Stimulated activated CD4-positive, alpha-beta T cell treated with anti-CD3 and anti-CD28 coated beads, Interleukin-1b, Interleukin-23, amount 100 ng/mL, for 4 hours (primary cell): ENCODE data around the gene TUBB2B.

Source experiments
- DNase-seq, 2 donors: peaks; one replicate each; pipeline ENCODE4 v3.0.0-alpha.2; 2020; ENCODE audit warnings: low read depth in 2 of 2

The TUBB2B gene

DNA sequence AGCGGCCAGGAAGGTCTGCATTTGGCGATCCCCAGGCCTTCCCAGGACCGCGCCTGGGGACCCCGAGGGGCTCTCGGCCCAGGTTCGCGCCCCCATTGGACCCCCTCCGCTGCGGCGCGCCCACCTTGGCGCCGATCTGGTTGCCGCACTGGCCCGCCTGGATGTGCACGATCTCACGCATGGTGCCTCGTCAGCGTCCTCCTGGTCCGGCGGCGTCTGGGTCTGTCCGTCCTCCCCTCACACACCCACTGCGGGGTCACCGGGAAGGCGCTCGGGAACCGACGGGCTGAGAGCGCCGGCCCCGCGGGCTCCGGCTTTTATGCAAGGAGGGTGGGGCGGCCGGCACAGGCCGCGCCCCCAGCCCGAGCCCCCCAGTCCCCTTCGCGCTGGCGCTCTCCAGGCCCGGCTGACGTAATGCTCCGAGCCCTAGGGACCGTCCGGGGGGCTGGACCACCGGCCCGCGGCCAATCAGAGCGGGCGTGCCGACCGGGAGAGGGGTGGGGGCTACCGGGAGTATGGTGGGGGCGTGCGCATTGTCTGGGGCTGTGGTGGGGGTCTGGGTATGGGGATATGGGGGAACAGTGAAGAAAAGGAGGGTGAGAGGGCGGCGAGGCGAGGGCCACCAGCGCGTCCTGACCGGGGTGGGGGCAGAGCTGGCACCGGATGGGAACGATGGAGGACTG is at the start of gene TUBB2B:
TUBB2B (minus strand) TSS at position 291 of the 683 bp plus-strand sequence; CDS start at position 181, 110 bp downstream.
- DNase-seq: no peak

- DNase-seq: no peak
Measured at GRCh38 chr6:3277251-3277650, 49.8 kb upstream of the TUBB2B start.

- no peak for DNase-seq
Measured at GRCh38 chr6:3276174-3277167, 49.0 kb upstream of the TUBB2B start.

- DNase-seq: no peak
Measured at GRCh38 chr6:3273707-3274521, 46.5 kb upstream of the TUBB2B start.

DNA sequence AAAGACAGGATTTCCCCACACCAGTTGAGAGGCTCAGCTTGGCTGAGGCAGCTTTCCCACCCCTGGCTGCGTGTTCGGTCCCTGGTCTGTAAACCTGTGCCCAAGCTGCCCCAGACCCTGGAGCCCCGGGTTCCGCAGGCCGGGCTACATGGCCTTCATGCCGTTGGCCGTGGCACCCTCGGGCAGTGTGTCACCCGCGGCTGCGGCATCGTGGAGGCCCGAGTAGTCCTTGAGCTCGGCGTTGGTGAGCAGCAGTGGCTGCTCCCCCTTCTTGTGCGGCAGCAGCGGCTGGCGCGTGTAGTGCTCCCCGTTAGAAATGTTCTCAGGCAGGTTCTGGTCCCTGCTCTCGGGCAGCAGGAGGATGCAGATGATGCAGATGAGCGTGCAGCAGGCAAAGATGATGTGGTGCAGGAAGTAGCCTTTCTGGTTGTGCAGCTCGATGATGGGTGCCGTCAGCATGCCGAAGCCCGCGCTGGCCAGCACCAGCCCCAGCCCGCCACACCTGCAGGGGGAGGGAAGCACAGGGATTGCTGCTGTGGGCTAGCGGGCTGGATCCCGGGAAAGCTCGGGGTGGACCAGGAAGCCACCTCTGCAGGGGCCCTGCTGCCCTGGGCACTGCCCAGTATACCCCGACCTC is 45.6 kb upstream of the TUBB2B start:
- no peak for DNase-seq

- no peak for DNase-seq
Measured at GRCh38 chr6:3271756-3272155, 44.3 kb upstream of the TUBB2B start.

GRCh38 chr6:3270258-3270657 is 42.8 kb upstream of the TUBB2B start:
- DNase-seq: no peak

DNA sequence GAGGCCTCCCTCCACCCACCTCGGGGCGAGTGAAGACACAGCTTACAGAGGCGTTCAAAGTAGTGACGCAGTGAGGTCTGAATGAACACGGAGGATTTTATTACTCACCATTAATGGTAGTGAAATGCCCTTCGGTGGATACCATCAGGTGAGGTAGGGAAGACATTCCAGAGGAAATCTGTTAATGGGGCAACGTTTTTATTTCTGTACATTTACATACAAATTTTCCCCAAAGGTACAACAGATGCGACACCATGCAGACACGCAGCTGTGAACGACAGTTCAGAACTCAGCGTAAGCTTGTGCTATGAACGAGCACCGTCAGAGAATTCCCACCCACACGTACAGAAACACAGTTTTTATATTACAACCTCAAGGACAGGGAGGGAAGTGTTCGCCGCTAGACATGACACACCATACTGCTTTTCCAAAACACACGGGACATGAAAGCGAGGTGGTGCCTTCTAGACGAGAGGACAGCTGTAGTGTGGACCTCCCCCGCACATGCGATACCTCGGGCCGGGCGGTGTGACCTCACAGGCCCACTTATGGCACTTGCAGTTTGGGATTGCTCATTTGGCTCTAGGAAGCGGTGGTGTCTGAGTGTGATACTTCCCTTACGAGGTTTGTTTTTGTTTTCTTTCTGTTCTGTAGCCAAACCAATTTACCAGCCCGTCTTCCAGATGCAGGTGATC is 42.0 kb upstream of the TUBB2B start:
- no peak for DNase-seq

DNA sequence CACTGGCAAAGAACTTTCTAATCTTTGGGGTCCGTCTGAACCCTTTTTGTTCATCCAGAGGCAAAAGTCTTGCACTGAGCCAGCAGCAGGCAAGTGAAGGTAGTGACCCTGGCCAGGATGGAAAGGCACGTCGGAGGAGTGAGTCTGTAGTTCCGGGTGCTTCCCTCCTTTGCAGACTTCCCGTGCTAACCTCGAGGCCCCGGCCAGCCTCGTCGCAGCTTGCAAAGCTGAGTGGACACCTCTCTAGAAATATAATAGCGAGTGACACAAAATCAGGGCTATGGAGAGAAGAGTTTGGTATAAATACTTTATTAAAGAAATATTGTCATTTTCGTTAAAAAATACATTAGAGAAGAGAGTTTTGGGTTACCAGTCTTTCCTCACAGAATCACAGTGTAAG is 41.2 kb upstream of the TUBB2B start:
- DNase-seq: no peak

DNA sequence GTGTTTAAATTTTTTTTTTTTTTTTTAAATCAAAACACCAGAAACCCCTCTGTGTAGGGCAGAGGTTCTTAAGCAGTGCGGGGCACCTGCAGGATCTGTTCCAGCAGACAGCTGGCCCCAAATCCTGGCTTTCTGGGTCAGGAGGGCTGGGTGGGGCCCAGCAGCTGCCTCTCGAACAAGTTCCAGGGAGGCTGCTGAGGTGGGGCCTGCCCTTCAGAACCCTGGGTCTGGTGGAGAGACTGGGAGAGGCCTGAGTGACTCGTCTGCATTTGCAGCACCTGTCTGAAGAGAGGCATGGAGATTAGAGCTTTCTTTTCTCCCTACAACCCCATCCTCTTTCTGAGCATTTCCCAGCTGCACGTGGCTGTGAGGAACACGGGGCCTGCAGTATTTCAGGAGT is 39.7 kb upstream of the TUBB2B start:
- DNase-seq: no peak

DNA sequence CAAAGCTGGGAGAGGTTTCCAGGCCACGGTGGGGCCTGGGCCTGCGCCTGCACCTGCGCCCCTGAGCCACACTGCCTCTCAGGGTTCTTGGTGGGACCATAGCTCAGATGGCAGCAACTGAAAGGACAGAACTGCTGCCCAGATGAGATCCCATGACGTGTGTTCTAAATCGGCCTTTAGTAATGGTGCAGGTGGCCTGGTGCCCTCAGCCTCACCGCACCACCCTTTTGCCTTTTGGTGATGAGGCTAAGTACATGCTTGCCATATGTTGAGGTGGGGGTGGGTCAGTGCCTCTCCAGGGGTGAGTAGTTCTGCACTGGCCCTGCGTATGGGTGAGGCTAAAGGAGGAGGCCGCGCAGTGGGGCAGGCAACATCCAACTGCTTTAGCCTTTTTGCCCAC is 38.7 kb upstream of the TUBB2B start:
- DNase-seq: no peak

DNA sequence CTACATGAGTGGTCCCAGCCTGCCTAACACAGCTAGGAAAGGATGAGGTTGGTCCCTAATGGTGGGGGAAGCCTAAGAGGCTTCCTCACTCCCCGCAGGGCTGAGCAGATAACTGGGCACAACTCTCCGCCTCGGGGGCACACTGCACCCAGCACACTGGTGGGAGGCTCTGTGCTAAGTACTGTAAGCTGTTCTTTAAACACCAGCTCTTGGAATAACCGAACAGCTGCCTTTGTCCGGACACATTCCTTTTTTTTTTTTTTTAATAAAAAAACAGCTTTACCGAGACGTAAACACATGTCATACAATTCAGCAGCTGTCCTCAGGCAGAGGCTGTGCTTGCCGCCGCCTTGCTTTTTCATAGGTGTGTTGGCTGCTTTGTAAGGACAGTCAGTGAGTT is 38.2 kb upstream of the TUBB2B start:
- DNase-seq: no peak

DNA sequence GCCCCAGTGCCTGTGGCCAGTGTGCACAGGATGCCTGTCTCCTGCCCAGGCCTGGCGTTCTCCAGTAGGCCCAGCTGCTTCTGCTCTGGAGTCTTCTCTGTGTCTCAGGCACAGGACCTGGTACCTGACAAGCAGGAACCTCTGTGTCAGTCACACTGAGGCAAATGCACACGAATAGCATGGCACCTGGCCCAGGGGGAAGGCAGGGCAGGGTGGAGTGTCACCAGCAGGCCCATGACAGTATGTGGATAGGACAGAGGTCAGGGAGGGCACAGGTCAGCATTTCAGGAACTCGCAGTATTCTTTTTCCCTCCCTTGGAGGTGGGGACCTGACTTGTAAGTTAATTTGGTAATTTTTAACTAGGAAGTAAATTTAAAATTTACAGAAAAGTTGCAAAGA is 36.9 kb upstream of the TUBB2B start:
- no peak for DNase-seq

DNA sequence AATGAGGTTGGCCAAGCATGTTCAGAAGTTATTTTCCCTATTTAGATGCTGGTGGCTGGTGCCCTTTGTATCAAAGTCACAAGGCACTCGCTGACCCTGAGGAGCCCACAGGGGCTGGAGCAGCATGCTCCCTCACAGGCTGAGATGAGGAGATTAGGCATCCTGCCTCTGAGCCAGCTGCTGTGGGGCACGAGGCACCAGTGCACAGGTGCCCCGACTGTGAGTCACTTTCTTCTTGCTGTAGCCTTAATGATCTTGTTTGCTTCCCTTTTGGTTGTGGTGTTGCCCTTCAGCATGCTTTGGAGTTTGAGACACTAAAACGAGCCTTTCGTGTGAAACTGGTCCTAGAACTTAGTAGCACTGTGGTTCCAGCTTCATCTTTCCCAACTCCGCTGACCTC is 35.6 kb upstream of the TUBB2B start:
- DNase-seq: no peak

GRCh38 chr6:3261921-3262320 is 34.5 kb upstream of the TUBB2B start:
- no peak for DNase-seq

DNA sequence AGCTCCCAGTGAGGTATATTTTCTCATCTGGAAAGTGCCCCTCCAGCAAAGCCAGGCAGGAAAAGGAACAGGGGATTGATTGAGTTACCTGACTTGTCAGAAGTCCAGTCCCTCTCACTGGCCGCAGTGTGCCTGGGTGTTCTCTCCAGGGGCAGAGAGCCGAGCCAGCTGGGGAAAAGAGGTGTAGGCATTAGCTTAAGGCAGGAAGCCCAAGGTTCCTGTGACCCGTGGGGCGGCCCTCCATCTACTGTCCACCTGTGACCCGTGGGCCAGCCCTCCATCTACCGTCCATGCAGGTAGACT is 34.0 kb upstream of the TUBB2B start:
- DNase-seq: no peak

DNA sequence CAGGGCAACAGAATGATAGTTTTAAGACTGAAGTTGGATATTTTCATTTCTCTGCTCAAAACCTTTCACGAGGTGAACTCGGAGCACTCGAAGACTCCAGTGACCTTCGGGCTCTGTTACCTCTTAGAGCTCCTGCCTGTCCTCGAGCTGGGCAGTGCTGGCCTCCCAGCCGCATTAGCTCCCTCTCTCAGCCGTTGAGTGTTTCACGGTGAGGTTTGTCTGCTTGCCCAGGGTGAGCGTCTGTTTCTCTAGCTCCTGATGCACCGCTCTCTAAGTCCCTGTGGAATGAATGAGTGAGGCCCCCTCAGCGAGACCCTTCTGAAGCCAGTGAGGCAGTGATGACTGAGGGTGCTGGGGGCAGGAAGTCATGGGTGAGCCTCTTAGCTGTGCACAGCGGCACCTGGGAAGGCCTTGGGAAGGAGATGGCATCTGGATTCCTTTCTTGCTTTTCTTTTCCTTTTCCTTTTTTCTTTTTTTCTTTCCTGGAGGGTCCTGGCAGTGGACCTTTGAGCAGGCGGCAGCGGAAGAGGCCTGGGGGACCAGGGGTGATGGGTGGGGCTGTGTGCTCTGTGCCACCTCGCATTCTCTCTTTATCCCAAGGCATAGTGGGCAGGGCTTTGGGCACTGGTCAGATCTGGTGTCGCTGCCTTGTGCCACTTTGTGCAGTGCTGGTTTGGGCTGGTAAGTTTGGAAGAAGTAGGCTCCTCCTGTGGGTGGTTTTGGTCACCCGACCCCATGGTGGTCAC is 33.5 kb upstream of the TUBB2B start:
- DNase-seq: no peak

DNA sequence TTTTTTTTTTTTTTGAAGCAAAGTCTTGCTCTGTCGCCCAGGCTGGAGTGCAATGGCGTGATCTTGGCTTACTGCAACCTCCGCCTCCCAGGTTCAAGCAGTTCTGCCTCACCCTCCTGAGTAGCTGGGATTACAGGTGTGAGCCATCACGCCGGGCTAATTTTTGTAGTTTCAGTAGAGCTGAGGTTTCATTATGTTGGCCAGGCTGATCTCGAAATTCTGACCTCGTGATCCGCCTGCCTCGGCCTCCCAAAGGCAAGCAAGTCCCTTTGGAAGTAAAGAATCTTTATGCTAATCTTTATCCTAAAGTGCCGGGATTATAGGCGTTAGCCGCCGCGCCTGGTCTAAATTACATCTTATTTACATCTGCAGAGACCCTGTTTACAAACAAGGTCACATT is 32.8 kb upstream of the TUBB2B start:
- no peak for DNase-seq

GRCh38 chr6:3259491-3259958 is 32.1 kb upstream of the TUBB2B start:
- DNase-seq: peak; percentile 17 to 24

GRCh38 chr6:3258720-3259490 is 31.5 kb upstream of the TUBB2B start, which contains the start of gene PSMG4:
Gene PSMG4, plus strand, starts transcription at chr6:3258947. Its CDS starts 76 bp downstream, at chr6:3259023.
- DNase-seq: peak; percentile 97
